IMR-90 (cell line): ENCODE data around the gene LYZ. TPM values are rescaled to one million over a fixed set of nuclear protein-coding genes. Genes with fewer than 3 reads are reported as not detected.

Source experiments
- ATAC-seq: fragments of 200-7000 bp; cut with Tn5 transposase; 2 replicates; pipeline ENCODE4 v1.9.1; 2020; ENCODE audit warnings: low read depth, mild to moderate bottlenecking, moderate library complexity
- BruUV-seq: library from RNA; stranded (reverse); fragments of 400-500 nt; replicated peaks from 2 replicates; lab custom pipeline; 2021; lab: Mats Ljungman, UMichigan
- CTCF ChIA-PET: fragments of 300-600 bp; formaldehyde crosslinking; extraction: SDS; loops from one replicate; lab custom pipeline; 2021; ENCODE audit warnings: antibody characterized with exemption; lab: Yijun Ruan, JAX
- POLR2A ChIA-PET: fragments of 300-600 bp; sonication (Branson Sonifier 250); formaldehyde crosslinking; loops from one replicate; lab custom pipeline; 2022; ENCODE audit warnings: antibody characterized with exemption; ENCODE audit not compliant: unreplicated experiment; lab: Charles Lee
- DNase-seq: peaks from one replicate; pipeline ENCODE4 v3.0.0; 2013
- H2AFZ ChIP-seq: replicated peaks from 2 replicates; pipeline ENCODE3; 2013; ENCODE audit warnings: low read length, mild to moderate bottlenecking; ENCODE audit not compliant: poor library complexity
- H2AK5ac ChIP-seq: 2 replicates; pipeline ENCODE4 v1.6.1; 2013; ENCODE audit warnings: low read depth, low read length, inconsistent platforms
- H2AK9ac ChIP-seq: replicated peaks from 2 replicates; pipeline ENCODE3; 2013; ENCODE audit warnings: mild to moderate bottlenecking, low read depth, low read length, moderate library complexity; ENCODE audit not compliant: poor library complexity
- H2BK120ac ChIP-seq: 2 replicates; pipeline ENCODE4 v1.6.1; 2013; ENCODE audit warnings: low read depth, low read length, inconsistent platforms
- H2BK15ac ChIP-seq: 3 replicates; pipeline ENCODE4 v1.6.1; 2013; ENCODE audit warnings: low read depth, low read length, inconsistent platforms
- H2BK20ac ChIP-seq: 2 replicates; pipeline ENCODE4 v1.6.1; 2013; ENCODE audit warnings: low read depth, mild to moderate bottlenecking, inconsistent platforms, low read length, moderate library complexity
- H2BK5ac ChIP-seq: 2 replicates; pipeline ENCODE4 v1.6.1; 2013; ENCODE audit warnings: mild to moderate bottlenecking, low read depth, low read length, inconsistent platforms; ENCODE audit not compliant: poor library complexity, severe bottlenecking
- H3K14ac ChIP-seq: replicated peaks from 2 replicates; pipeline ENCODE4 v1.6.1; 2013; ENCODE audit warnings: low read depth, low read length, inconsistent platforms
- H3K18ac ChIP-seq: 2 replicates; pipeline ENCODE4 v1.6.1; 2013; ENCODE audit warnings: low read depth, low read length, control low read depth
- H3K23ac ChIP-seq: 2 replicates; pipeline ENCODE4 v1.6.1; 2013; ENCODE audit warnings: low read depth, low read length, inconsistent platforms
- H3K27ac ChIP-seq: 2 replicates; pipeline ENCODE4 v1.5.1; 2013; ENCODE audit warnings: mild to moderate bottlenecking, control low read depth, low read length; ENCODE audit not compliant: insufficient read depth
- H3K27me3 ChIP-seq: 2 replicates; pipeline ENCODE4 v1.6.1; 2013; ENCODE audit warnings: low read length; ENCODE audit not compliant: control insufficient read depth, insufficient read depth
- H3K36me3 ChIP-seq: 2 replicates; pipeline ENCODE4 v1.6.1; 2013; ENCODE audit warnings: low read length, mixed read lengths; ENCODE audit not compliant: control insufficient read depth, insufficient read depth
- H3K4ac ChIP-seq: 2 replicates; pipeline ENCODE4 v1.6.1; 2013; ENCODE audit warnings: low read depth, low read length, inconsistent platforms
- H3K4me1 ChIP-seq: 2 replicates; pipeline ENCODE4 v1.6.1; 2013; ENCODE audit warnings: low read length, mixed read lengths; ENCODE audit not compliant: control insufficient read depth, insufficient read depth
- H3K4me2 ChIP-seq: 2 replicates; pipeline ENCODE4 v1.6.1; 2013; ENCODE audit warnings: low read depth, mild to moderate bottlenecking, control low read depth, low read length, moderate library complexity
- H3K4me3 ChIP-seq: 2 replicates; pipeline ENCODE4 v1.5.1; 2013; ENCODE audit warnings: low read depth, mild to moderate bottlenecking, control low read depth, low read length, moderate library complexity; ENCODE audit not compliant: insufficient read depth
- H3K56ac ChIP-seq: 2 replicates; pipeline ENCODE4 v1.6.1; 2013; ENCODE audit warnings: low read length, inconsistent platforms; ENCODE audit not compliant: insufficient read depth; ENCODE audit errors: extremely low read depth
- H3K79me1 ChIP-seq, 2 experiments: 2 replicates each; pipeline ENCODE4 v1.6.1; 2013; ENCODE audit warnings: low read length in 2 of 2, inconsistent platforms in 1 of 2, low read depth in 1 of 2
- H3K9ac ChIP-seq: 2 replicates; pipeline ENCODE4 v1.6.1; 2013; ENCODE audit warnings: low read depth, low read length, control low read depth
- H3K9me1 ChIP-seq: 2 replicates; pipeline ENCODE4 v1.6.1; 2013; ENCODE audit warnings: low read length, inconsistent platforms; ENCODE audit not compliant: insufficient read depth
- H3K9me3 ChIP-seq: 2 replicates; pipeline ENCODE4 v1.6.1; 2013; ENCODE audit warnings: low read length; ENCODE audit not compliant: control insufficient read depth, insufficient read depth
- H4K20me1 ChIP-seq: 2 replicates; pipeline ENCODE4 v1.6.1; 2013; ENCODE audit warnings: low read length, inconsistent platforms; ENCODE audit not compliant: insufficient read depth
- H4K5ac ChIP-seq: 2 replicates; pipeline ENCODE4 v1.6.1; 2013; ENCODE audit warnings: mild to moderate bottlenecking, low read depth, low read length, control low read depth
- H4K8ac ChIP-seq, 2 experiments: 2 replicates each; pipeline ENCODE4 v1.6.1; 2013; ENCODE audit warnings: low read depth in 2 of 2, low read length in 2 of 2, control low read depth in 1 of 2, inconsistent platforms in 1 of 2
- H4K91ac ChIP-seq: 2 replicates; pipeline ENCODE4 v1.6.1; 2013; ENCODE audit warnings: low read depth, low read length, inconsistent platforms; ENCODE audit not compliant: insufficient read depth
- RFX5 ChIP-seq: IDR thresholded peaks from 2 replicates; pipeline ENCODE4 v1.8.0; 2012; ENCODE audit warnings: low read depth, mild to moderate bottlenecking, low read length, moderate library complexity
- WGBS, 2 experiments: methylation state at CpG; one replicate each; pipeline versions ENCODE4 v1.1.5 to v1.1.7; 2013; ENCODE audit warnings: missing lambda C conversion rate in 2 of 2; ENCODE audit not compliant: insufficient read length in 1 of 2; ENCODE audit errors: extremely low coverage in 2 of 2; 5-methylcytosine and 5-hydroxymethylcytosine counted together
- dilution Hi-C: fragments of 300-500 bp; cut with HindIII; formaldehyde crosslinking; loops from one replicate; pipeline ENCODE4 v1.14.3; 2018; ENCODE audit warnings: low sequenced_read_pairs; ENCODE audit not compliant: unreplicated experiment
- in situ Hi-C: fragments of 300-500 bp; cut with MboI; formaldehyde crosslinking; loops from 3 replicates; pipeline ENCODE4 v1.14.3; 2019; ENCODE audit warnings: low sequenced_read_pairs, inconsistent platforms, mixed read lengths
- intact Hi-C: fragments of 100-400 bp; cut with micrococcal nuclease; formaldehyde crosslinking; loops from 2 replicates; pipeline ENCODE4 v1.10.0; 2022
- polyA plus RNA-seq, 3 experiments: library from polyadenylated mRNA; depleted of rRNA; stranded (reverse); fragments of >200 nt; gene quantifications; 2 replicates each; pipeline ENCODE4 v1.2.3, GENCODE V29; 2012; ENCODE audit warnings: low replicate concordance in 1 of 3
- total RNA-seq: library from RNA; depleted of rRNA; stranded (reverse); fragments of >200 nt; gene quantifications from 2 replicates; pipeline ENCODE4 v1.2.3, GENCODE V29; 2012

The LYZ gene
- total and polyA plus RNA-seq, 2 of the 4 experiments (the other 2 are of a cell fraction), result not detected

GRCh38 chr12:69321351-69321750 is 26.8 kb upstream of the LYZ start:
- no peak overlapping the region for H4K8ac ChIP-seq
- H3K36me3 ChIP-seq, result no peaks in the 10 kb centered on the region
- H3K9me1 ChIP-seq, result no peaks in the 10 kb centered on the region
- no peak overlapping the region for H2BK5ac ChIP-seq
- no peak overlapping the region for H3K14ac ChIP-seq
- H4K20me1 ChIP-seq, result no peaks in the 10 kb centered on the region
- intact Hi-C loops, result no loop called here
- TF ChIP-seq RFX5, result no peak
- WGBS, 2 experiments, result no CpG with 5 or more reads among the region's 1 CpG
- no peak overlapping the region for H2AFZ ChIP-seq
- H3K23ac ChIP-seq, result no peak overlapping the region
- no peak for ATAC-seq
- ChIA-PET CTCF (interaction anchor here (0.6 kb wide), 2 partner anchors 30 to 367 kb away, joined by 3 read pairs; no protein-coding TSS in a partner anchor), POLR2A (no interaction called here)
- in situ Hi-C loops, result no loop called here
- no peak overlapping the region for H3K27ac ChIP-seq
- no peak overlapping the region for H3K9ac ChIP-seq
- H2BK20ac ChIP-seq, result no peak overlapping the region
- no peaks in the 10 kb centered on the region for H3K9me3 ChIP-seq
- H3K4me2 ChIP-seq, result no peak overlapping the region
- BruUV-seq, result no TSS peak
- DNase-seq, result no peak
- no peak overlapping the region for H3K18ac ChIP-seq
- no peak overlapping the region for H3K4me3 ChIP-seq
- H2AK9ac ChIP-seq, result no peak overlapping the region
- H3K4ac ChIP-seq, result no peak overlapping the region
- H4K5ac ChIP-seq, result no peak overlapping the region
- no peaks in the 10 kb centered on the region for H3K4me1 ChIP-seq
- H2AK5ac ChIP-seq, result no peak overlapping the region
- H3K27me3 ChIP-seq, result peaks cover 4% of the 10 kb centered on the region; the same call in 1 of the 2 replicates
- dilution Hi-C loops, result no loop called here
- no peak overlapping the region for H4K91ac ChIP-seq
- H3K56ac ChIP-seq, result no peak overlapping the region
- H2BK15ac ChIP-seq, result no peak overlapping the region
- H3K79me1 ChIP-seq, result no peaks in the 10 kb centered on the region
- H2BK120ac ChIP-seq, result no peak overlapping the region
